Left hindlimb (tissue), 1 donor: ENCODE data around the gene C1QTNF12.

Source experiments
- DNase-seq: peaks from one replicate; pipeline ENCODE4 v3.0.0-alpha.2; 2018

C1QTNF12 gene

GRCh38 chr1:1210726-1211540 lies 35.6 kb downstream of the C1QTNF12 start:
- DNase-seq = peak; percentile 24

- DNase-seq = peak; percentile 49
These were observed 37.6 kb downstream of the C1QTNF12 start for GRCh38 chr1:1208713-1209433.

GRCh38 chr1:1207571-1207892 lies 39.0 kb downstream of the C1QTNF12 start:
- DNase-seq = peak; percentile 26

GRCh38 chr1:1206966-1207531 lies 39.5 kb downstream of the C1QTNF12 start:
- peak; percentile 23 for DNase-seq

GRCh38 chr1:1206376-1206965 lies 40.1 kb downstream of the C1QTNF12 start, which contains the start of gene TNFRSF18:
Gene TNFRSF18, minus strand, starts transcription at chr1:1206592. Its CDS starts 21 bp downstream, at chr1:1206571.
- peak; percentile 45 for DNase-seq

- peak; percentile 35 for DNase-seq
These were observed 40.6 kb downstream of the C1QTNF12 start for GRCh38 chr1:1205769-1206375.

- DNase-seq = peak; percentile 26
These were observed 41.3 kb downstream of the C1QTNF12 start for GRCh38 chr1:1204998-1205768.

- DNase-seq = peak; percentile 25
These were observed 42.0 kb downstream of the C1QTNF12 start for GRCh38 chr1:1204425-1204920.

- DNase-seq = peak; percentile 33
These were observed 42.7 kb downstream of the C1QTNF12 start for GRCh38 chr1:1203561-1204424.

GRCh38 chr1:1202831-1203560 lies 43.5 kb downstream of the C1QTNF12 start:
- DNase-seq = no peak

GRCh38 chr1:1200876-1201810 lies 45.4 kb downstream of the C1QTNF12 start:
- DNase-seq = peak; percentile 71

GRCh38 chr1:1199961-1200875 lies 46.3 kb downstream of the C1QTNF12 start:
- DNase-seq = peak; percentile 27

- peak; percentile 31 for DNase-seq
These were observed 47.2 kb downstream of the C1QTNF12 start for GRCh38 chr1:1199141-1199960.

- peak; percentile 20 for DNase-seq
These were observed 47.9 kb downstream of the C1QTNF12 start for GRCh38 chr1:1198423-1199140.

GRCh38 chr1:1197551-1198422 lies 48.7 kb downstream of the C1QTNF12 start:
- DNase-seq = peak; percentile 30
